ENCODE data around the gene STK24. TPM values are rescaled to one million over a fixed set of nuclear protein-coding genes. Genes with fewer than 3 reads are reported as not detected.

The STK24 gene
- polyA plus RNA-seq, 3 donors, result 14.2 to 59.8 (median 28.9) TPM

GRCh38 chr13:98420554-98421175 lies 156.2 kb downstream of the STK24 start:
- Mint-ChIP-seq H3K9me3 (peaks cover 0 to 17% (median 14%) of the 10 kb centered on the region in 7 donors), H3K36me3 (no peaks in the 10 kb centered on the region), H3K27ac (no peak overlapping the region), H3K27me3 (ENCODE audit: low read depth in 3 of 3) (peaks cover 1 to 8% (median 2%) of the 10 kb centered on the region in 3 donors), H3K4me1 (no peaks in the 10 kb centered on the region), H3K4me3 (no peak overlapping the region)
- 100% methylated on average over 3 of the region's 6 CpGs for WGBS (ENCODE audit: insufficient coverage)
- H3K4me1 ChIP-seq (ENCODE audit: control insufficient read depth in 1 of 2, insufficient read depth in 2 of 2, low read length in 2 of 2), result no peaks in the 10 kb centered on the region
- intact Hi-C loops (cut with micrococcal nuclease), result no loop called here
- H3K79me2 ChIP-seq (ENCODE audit: insufficient read depth, low read length), result no peaks in the 10 kb centered on the region
- no peaks in the 10 kb centered on the region for H3K36me3 ChIP-seq (replicated peaks in 1 of 2; ENCODE audit: control insufficient read depth in 1 of 2, insufficient read depth in 2 of 2, low read length in 2 of 2)
- no peak overlapping the region for H3K4me3 ChIP-seq (replicated peaks in 1 of 3; ENCODE audit: low read depth in 2 of 3, low read length in 3 of 3)
- no peak overlapping the region for H3K27ac ChIP-seq (ENCODE audit: low read depth in 1 of 2, low read length in 2 of 2)
- H4K20me1 ChIP-seq (ENCODE audit: insufficient read depth, low read length), result no peaks in the 10 kb centered on the region
- no peak for TF ChIP-seq CTCF (IDR thresholded peaks at IDR 0.05)
- H3K4me2 ChIP-seq (replicated peaks; ENCODE audit: extremely low read depth, low read length, poor library complexity, severe bottlenecking), result no peak overlapping the region
- H2AFZ ChIP-seq (ENCODE audit: insufficient read depth, low read depth, low read length, poor library complexity, severe bottlenecking), result no peak overlapping the region
- H3K9ac ChIP-seq (ENCODE audit: insufficient read depth, low read length, poor library complexity, severe bottlenecking), result no peak overlapping the region
- no peak for DNase-seq
- peaks cover 0 to 12% of the 10 kb centered on the region in 2 donors for H3K9me3 ChIP-seq (replicated peaks in 1 of 2; ENCODE audit: control insufficient read depth in 1 of 2, insufficient read depth in 1 of 2, low read length in 2 of 2)
- no peaks in the 10 kb centered on the region for H3K27me3 ChIP-seq (ENCODE audit: control insufficient read depth in 2 of 2, insufficient read depth in 2 of 2, low read length in 2 of 2)

- Histone ChIP-seq H3K27me3 (ENCODE audit: control insufficient read depth in 2 of 2, insufficient read depth in 2 of 2, low read length in 2 of 2) (no peaks in the 10 kb centered on the region), H2AFZ (ENCODE audit: insufficient read depth, low read depth, low read length, poor library complexity, severe bottlenecking) (no peak overlapping the region), H3K9ac (ENCODE audit: insufficient read depth, low read length, poor library complexity, severe bottlenecking) (no peak overlapping the region), H3K4me2 (replicated peaks; ENCODE audit: extremely low read depth, low read length, poor library complexity, severe bottlenecking) (no peak overlapping the region), H3K36me3 (replicated peaks in 1 of 2; ENCODE audit: control insufficient read depth in 1 of 2, insufficient read depth in 2 of 2, low read length in 2 of 2) (no peaks in the 10 kb centered on the region), H3K4me1 (ENCODE audit: control insufficient read depth in 1 of 2, insufficient read depth in 2 of 2, low read length in 2 of 2) (no peaks in the 10 kb centered on the region), H3K9me3 (replicated peaks in 1 of 2; ENCODE audit: control insufficient read depth in 1 of 2, insufficient read depth in 1 of 2, low read length in 2 of 2) (peaks cover 0 to 12% of the 10 kb centered on the region in 2 donors), H3K79me2 (ENCODE audit: insufficient read depth, low read length) (no peaks in the 10 kb centered on the region), H4K20me1 (ENCODE audit: insufficient read depth, low read length) (no peaks in the 10 kb centered on the region), H3K4me3 (replicated peaks in 1 of 3; ENCODE audit: low read depth in 2 of 3, low read length in 3 of 3) (no peak overlapping the region), H3K27ac (ENCODE audit: low read depth in 1 of 2, low read length in 2 of 2) (no peak overlapping the region)
- intact Hi-C loops (cut with micrococcal nuclease), result no loop called here
- 92% methylated on average over 11 of the region's 14 CpGs for WGBS (ENCODE audit: insufficient coverage)
- no peaks in the 10 kb centered on the region for H3K36me3 Mint-ChIP-seq
- no peak for DNase-seq
- H3K4me1 Mint-ChIP-seq, result no peaks in the 10 kb centered on the region
- H3K27ac Mint-ChIP-seq, result no peak overlapping the region
- H3K27me3 Mint-ChIP-seq (ENCODE audit: low read depth in 3 of 3), result peaks cover 1 to 8% (median 2%) of the 10 kb centered on the region in 3 donors
- TF ChIP-seq CTCF (IDR thresholded peaks at IDR 0.05), result no peak
- peaks cover 0 to 17% (median 14%) of the 10 kb centered on the region in 7 donors for H3K9me3 Mint-ChIP-seq
- no peak overlapping the region for H3K4me3 Mint-ChIP-seq
Observed at GRCh38 chr13:98419786-98420553, 156.9 kb downstream of the STK24 start.
